Midbrain (tissue), 1 donor: ENCODE results near the gene CHEK1.
"Not testable (repeated sequence)": the region's sequence is repeated elsewhere in the genome, so short reads cannot be mapped to it uniquely, and the experiment has no call there.

ENCODE experiments used
- DNase-seq: peaks from one replicate; lab custom pipeline; 2025; lab: John Stamatoyannopoulos, UW

Gene CHEK1

DNA sequence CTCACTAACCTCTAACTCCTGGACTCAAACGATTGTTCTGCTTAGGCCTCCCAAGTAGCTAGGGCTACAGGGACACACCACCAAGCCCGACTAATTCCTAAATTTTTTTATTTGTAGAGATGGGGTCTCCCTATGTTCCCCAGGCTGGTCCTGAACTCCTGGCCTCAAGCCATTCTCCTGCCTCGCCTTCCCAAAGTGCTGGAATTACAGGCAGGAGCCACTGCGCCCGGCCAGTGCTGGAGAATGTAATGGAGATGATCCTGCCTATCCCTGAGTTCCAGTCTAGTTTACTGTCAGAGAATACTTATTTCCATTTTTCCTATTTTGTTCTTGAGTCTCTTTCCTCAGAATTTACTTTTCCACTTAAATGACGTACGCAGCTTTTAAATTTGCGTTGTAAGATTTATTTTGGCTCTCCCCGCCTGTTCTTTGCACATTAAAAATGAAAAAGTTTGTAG, at the start of gene CHEK1:
TSS of gene CHEK1 (plus strand) at position 408 of the 458 bp plus-strand sequence. CDS start 1,606 bp downstream, outside the sequence.
- no peak for DNase-seq

DNA sequence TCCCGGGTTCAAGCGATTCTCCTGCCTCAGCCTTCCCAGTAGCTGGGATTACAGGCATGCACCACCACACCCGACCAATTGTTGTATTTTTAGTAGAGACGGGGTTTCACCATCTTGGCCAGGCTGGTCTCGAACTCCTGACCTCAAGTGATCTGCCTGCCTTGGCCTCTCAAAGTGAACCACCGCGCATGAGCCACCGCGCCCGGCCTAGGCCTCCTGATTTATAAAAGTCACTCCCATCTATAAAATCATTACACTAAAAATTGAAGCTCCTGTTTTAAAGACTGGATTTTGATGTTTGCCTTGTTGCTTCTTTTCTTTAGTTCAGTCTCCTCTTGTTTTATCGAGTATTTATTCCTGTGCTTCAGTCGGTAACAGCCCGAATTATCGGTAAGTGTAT, 47.8 kb upstream of the CHEK1 start:
- not testable (repeated sequence) for DNase-seq

DNA sequence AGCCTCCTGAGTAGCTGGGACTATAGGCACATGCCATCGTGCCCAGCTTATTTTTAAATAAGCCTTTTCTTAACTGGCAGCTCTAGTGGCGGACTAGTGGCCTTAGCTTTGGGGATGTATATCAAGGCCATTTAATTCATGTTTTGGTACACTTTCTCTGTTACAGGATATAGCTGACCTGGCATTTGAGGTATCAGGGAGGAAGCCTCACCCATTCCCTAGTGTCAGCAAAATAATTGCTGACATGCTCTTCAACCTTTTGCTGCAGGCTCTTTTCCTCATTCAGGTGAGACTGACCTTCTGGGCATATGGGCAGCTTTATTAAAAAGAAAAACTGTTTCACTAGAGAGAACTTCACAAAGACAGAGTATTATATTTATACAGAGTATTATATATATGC, 46.2 kb upstream of the CHEK1 start:
- no peak for DNase-seq

DNA sequence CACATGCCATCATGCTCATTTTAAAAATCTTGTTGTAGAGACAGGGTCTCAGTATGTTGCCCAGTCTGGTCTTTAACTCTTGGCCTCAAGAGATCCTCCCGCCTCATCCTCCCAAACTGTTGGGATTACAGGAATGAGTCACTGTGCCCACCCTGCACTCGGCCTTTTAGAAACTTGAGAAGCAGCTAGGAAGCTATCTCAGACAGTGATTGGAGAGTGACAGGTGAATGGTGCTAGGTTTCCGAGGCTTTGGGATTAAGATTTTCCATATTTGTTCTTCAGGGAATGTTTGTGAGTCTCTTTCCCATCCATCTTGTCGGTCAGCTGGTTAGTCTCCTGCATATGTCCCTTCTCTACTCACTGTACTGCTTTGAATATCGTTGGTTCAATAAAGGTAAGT, 45.2 kb upstream of the CHEK1 start:
- DNase-seq = no peak

DNA sequence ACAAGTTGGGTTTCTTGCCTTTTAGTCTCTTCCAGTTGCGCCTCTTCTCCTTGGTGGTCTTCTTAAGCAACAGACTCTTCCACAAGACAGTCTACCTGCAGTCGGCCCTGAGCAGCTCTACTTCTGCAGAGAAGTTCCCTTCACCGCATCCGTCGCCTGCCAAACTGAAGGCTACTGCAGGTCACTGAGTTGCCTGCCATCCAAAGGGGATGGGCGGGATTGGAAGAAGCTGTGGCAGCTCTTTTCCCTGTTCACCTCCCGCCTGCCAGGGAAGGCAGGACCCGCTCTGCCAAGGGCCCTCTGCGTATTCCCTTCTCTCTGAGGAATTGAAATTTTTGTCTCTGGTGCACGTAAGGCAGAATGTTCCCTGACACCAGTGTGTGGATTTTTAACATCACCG, 41.5 kb upstream of the CHEK1 start:
- DNase-seq = peak; percentile 30

DNA sequence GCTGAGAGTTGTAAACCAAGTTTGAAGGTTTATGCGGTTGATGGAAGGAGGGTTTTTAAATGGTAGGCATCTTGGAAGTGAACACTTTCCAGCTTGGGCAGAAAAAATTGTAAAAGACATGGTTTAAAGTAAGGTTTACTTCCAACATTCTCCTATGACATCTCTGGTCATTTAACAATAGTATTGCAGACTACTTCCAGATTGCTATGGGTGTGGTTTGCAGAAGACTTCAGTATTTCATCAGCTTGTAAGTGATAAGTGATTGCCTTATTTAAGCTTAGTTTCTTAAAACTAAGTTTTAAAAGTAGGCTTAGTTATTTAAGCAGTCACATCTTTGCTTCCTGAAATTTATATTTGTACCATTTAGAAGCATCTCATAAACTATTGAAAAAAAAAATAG, 39.5 kb upstream of the CHEK1 start:
- DNase-seq = no peak

DNA sequence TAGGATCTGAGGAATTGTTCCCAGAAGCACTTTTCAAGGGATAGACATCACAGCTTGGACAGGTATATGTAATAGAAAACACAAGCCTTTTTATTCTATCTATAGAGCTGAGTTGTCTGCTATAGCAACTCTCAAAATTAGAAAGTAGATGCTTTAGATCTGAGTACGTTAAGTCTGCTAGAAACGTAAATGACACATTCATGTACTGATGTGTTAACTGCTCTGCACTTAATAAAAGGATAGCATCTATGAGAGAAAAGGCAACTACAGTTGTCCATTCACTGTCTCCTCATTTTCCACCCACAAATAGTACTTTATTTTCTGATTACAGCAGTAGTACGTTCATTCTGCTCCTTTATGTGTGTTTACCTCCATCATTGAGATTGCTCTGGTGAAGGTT, 38.3 kb upstream of the CHEK1 start:
- no peak for DNase-seq

DNA sequence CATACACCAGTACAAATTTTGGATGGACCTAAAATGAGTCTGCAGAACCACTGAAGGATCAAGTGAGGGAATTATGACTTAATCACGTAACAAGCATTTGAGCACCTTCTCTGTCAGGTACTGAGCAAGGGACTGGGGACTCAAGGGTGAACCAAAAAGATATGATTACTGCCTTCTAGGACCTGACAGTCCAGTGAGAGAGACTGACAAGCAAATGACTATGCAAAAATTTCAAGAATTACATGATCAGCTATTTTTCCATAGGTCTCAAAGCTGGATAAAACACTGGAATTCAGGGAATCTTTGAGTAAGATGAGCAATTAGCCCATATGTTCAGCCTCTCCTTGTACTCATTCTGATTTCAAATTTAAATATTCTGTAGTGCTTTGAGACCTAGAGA, 37.5 kb upstream of the CHEK1 start:
- no peak for DNase-seq

DNA sequence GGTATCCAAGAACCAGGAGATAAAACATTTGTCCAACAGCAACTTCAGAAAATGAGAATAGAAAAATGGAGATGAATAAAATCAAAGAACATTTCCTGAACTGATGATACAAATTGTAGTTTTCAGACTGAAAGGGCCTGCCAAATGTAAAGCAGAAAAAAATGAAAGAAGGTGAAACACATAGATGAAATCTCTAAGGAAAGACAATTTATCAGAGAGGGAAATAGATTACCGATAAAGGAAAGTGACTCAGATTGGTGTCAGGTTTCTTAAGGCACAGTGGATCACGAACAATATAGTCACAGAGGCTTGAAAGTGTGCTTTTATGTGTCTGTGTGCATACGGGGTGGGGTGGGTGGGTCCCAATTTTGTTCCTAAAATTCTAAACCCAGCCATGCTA, 36.5 kb upstream of the CHEK1 start:
- DNase-seq = no peak

DNA sequence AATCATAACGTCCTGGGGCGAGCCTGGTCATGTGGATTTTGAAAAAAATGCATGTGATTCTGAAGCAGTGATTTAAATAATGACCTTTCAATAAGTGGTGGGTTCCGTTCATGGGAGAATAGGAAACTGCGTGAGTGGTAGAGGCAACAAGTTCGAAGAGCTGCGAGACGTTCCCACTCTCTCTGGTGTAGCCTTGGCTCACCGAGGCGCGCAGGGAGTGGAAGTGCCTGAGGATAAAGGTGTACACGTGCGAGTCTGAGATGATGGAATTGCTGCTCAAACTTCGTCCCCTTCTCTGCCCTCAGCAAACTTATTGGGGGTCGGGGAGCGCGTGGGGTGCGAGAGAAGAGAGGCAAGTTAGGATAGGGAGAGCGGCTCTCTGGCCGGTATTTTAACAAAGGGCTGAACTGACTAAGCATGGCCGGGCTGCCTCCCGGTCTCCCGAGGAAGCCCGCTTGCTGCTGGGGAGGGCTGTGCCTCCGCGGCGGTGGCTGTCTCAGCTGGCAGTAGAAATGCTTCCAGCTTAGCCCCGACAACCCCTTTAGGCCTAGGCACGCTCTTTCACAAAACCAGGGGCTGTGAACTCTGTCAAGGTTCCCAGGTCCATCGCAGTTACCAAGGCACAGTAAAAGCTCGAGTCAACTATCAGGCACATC, 33.2 kb upstream of the CHEK1 start:
- DNase-seq = peak; percentile 50

DNA sequence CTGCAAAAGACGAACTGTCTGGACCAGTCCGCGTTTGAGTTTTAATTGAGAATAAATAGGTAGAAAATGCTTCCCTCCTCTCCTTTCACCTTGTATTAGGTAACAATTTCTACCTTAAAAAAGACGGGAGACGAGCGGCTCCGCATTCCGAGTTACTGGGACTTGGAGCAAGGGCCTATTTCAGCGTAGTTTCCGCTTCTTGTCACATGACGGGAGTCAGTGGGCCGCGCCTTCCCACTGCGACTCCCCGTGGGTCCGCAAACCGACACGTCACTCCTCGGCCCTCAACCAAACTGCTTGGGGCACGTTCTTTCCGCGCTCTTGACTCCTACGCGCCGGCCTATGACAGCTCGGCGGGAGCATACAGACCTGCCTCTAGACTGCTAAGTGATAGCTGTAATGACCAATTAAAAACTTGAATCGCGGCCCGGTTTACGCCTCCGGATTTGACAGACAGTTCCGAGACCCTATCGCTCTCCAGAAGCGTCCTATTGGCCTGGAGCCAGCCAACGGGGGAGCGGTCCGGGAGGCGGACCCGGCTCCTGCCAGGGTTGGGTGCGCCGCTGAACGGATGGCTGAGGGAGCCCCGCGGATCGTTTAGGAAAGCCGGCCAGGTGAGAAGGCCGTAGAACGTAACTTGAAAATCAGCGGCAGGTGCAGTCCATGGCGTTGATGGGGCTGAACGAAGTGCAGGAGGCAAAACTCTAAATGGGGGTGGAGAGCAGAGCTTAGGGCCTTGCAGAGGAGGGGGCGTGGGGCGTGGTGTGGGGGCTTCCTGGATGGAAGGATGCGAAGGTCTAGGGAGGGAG, 32.5 kb upstream of the CHEK1 start, which contains the start of gene STT3A:
TSS of gene STT3A (plus strand) at position 548 of the 809 bp plus-strand sequence. CDS start 3,064 bp downstream, outside the sequence.
- DNase-seq = peak; percentile 100

DNA sequence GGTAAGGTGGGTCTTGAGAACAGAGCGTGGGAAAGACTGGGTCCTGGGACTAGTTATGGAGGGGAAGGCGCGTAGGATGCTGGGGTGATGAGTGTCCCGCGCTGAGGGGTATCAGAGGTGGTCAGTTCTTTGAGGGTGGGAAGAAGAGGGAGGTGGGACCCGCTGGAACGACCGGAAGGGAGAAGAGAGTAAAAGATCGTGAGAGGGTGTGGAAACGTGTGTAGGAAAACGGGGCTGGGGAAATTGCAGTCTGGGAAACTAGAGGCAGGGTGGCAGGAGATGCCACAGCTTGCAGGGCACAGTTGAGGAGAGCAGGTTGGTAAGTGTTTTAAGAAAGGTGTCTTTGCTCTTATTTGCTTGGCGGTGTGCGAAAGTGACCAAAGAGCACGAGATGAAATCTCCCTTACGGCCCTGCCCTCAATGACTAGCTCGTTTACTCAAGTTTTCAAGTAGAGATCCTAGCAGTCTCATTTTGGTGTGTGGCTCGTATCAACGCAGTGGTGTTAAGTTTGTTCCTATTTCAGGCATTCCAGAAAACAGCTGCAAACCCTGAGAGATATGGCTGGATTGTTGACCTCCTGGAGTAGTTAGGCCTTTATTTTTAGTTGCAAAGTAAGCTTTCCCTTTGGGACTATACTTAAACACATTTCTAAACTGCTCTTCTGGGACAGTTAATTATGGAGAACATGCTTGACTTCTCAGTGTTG, 31.7 kb upstream of the CHEK1 start:
- no peak for DNase-seq

DNA sequence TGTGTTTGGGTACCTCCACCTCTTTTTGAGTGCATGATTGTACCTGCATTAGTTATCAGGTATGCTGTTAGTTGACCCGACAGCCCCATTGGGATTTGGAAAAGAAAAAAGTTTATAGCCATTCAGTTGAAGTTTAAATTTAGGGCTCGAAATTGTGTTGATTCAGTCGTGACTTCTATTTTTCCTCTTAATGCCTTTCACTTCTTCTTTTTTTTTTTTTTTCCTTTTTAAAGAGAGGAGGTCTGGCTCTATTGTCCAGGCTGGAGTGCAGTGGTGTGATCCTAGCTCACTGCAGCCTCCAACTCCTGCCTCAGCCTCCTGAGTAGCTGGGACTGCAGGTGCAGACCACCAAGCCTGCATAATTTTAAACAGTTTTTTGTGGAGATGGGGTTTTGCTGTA, 30.0 kb upstream of the CHEK1 start:
- no peak for DNase-seq

DNA sequence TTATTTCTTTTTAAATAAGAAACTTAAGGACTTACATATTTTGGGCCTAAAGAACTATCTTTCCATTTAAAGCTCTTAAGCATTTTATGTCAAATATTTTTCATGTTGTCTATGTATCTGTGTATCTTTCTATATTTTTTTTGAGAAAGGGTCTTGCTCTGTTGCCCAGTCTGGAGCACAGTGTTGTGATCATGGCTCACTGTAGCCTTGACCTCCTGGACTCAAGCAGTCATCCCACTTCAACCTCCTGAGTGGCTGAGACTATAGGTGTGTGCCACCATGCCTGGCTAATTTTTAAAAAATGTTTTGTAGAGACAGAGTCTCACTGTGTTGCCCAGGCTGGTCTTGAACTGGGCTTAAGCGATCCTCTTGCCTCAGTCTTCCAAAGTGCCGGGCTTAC, 24.3 kb upstream of the CHEK1 start:
- no peak for DNase-seq

DNA sequence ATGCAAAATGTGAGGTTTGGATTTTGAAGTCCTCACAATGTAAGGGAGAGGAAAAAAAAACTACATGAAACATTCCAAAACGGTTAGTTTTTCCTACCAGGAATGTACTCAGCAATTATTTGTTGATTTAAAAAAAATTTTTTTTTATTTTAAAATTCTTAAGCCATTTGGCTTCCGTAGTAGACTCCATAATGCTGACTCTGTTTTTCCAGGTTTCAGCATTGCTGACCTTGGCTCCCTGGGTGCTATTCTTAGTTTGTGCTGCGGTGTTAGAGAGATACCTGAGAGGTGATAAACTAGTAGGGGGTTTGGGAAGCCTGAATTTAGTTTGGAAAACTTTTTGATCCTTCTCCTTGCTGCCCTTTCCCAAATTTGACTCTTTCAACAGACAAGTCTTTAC, 21.8 kb upstream of the CHEK1 start:
- no peak for DNase-seq

DNA sequence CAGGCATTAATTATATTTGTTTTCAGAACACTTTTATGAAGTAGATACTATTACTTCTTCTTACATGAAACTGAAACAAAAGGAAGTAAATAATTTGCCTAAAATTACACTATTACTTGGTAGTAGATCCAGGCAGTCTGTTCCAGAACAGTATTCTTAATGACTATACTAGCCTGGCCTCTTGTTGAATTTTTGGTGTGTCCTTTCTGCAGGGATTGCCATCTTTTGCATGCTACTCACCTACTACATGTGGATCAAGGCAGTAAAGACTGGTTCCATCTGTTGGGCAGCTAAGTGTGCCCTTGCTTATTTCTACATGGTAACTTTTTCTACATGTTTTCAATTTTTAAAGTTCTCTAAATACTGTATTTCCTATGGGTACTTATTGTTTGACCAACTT, 19.5 kb upstream of the CHEK1 start:
- DNase-seq = no peak

DNA sequence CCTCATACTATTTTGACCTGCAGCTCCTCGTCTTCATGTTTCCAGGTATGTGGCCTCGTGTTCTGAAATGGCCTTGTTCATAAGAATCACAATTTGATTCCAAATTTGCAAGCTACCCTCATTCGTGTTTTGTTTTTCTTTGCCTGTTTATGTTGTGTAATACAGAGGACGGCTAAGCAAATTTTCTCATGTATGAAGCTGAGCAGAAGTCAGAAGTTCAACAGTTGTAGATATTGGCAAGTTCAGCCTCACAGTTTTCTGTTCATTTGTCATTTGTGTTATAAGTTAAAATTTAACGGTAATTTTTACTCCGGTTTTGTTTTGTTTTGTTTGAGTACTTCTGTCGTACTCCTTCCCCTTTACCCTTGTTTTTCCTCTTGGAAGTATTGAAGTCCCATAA, 15.4 kb upstream of the CHEK1 start:
- no peak for DNase-seq

DNA sequence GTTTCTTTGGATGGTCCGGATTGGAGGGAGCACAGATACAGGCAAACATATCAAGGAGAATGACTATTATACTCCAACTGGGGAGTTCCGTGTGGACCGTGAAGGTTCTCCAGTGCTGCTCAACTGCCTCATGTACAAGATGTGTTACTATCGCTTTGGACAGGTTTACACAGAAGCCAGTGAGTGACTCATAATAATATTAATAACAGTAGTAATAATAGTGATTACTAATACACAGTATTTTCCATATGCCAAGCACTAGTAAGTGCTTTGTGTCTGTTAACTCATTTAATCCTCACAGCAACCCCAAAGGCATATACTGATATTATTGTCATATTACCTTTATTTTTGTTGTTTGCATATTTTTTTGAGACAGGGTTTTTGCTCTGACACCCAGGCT, 6.6 kb upstream of the CHEK1 start:
- DNase-seq = no peak

DNA sequence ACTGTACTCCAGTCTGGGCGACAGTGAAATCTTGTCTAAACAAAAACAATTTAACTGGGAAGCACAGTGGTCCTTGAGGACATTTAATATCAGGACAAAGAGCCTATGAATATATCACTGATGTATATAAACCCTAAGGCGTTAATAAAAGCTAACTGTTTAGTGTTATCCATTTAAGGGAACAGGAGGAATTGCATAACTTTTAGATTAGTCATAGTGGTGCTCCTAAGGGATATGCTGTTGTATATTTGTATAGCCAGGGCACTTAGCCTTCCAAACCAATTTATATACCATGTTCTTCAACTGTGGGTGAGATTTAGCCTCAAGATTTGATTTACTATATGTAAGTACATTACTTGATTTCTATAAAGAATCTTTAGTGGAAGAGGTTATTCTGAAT, 3.0 kb upstream of the CHEK1 start:
- DNase-seq = no peak

DNA sequence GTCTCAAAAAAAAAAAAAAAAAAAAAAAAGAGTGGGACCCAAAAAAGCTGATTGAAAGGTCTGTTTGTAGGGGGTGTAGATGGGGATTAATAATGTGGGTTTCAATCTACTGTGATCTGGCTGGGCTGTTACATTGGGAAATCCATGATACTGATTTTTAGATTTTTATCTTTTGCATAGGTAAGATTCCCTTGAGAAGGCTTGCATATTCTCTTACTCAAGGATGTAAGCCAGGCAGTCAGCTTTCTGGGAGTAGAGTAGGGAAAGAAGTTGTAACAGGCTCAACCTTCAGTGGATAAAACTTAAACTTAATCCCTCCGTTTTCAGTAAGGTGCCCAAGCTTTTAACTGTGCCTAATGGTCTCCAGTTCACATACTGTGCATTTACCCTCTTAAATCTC, 1.9 kb upstream of the CHEK1 start:
- no peak for DNase-seq

DNA sequence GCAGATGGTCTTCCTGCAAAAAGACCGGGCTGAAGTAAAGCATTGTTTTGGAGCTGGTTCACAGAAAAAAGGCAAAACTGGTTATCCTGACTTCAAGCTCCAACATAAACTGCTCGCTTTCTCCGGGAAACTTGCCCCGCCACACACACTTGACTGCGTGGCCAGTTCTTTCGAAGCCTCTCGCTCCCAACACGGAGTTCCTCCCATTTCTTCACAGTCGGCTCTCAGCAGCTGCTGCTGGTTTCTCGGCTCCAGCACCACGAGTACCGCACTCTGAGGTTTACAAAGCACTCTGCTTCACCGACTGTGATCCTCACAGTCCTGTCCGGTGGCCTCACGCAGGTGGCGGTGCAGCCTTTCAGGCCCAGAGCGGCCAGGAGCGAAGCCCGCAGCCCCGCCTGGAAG, 264 bp downstream of the CHEK1 start:
- no peak for DNase-seq

DNA sequence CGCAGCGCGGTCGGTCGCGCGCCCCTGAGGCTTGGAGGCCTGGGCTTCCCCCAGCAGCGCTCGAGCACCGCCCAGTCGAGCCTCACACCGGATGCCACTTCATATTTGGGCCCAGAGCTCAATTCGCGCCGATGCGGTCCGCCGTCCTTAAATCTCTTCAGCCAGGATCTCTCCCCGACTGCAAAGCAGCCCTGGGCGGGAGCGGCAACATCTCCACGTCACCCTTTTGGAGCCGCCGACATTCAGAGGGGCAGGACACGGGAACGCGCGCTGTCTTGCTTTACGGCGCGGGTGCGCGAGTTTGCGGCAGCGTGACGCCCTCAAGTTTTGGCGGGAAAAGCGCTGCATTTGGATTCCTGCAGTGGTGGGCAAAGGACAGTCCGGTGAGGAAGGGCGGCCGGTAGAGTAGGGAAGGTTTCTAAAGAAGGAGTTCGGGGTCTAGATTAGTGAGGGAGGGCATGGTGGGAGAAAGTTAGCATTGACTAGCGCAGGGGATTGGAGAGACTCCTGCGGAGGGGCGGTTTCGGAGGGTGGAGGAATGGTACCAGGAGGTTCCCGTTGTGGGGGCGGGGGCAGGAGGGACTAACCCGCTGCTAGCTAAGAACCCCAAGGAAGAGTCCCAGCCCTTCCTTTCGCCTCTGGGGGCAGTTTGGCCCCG, 796 bp downstream of the CHEK1 start:
- DNase-seq = peak; percentile 92
